Activated CD4-positive, alpha-beta T cell treated with anti-CD3 and anti-CD28 coated beads, Interleukin-2, amount 50 U/mL, for 16 hours (primary cell): ENCODE measurements around the gene DNAH6.

Experiments used
- DNase-seq: peaks from one replicate; pipeline ENCODE4 v3.0.0-alpha.2; 2020

DNAH6 gene

GRCh38 chr2:84701880-84702279 is 185.6 kb downstream of the DNAH6 start:
- no peak for DNase-seq

GRCh38 chr2:84702941-84703340 is 186.6 kb downstream of the DNAH6 start:
- DNase-seq: no peak

GRCh38 chr2:84703831-84704230 is 187.5 kb downstream of the DNAH6 start:
- DNase-seq: no peak

GRCh38 chr2:84704505-84705244 is 188.4 kb downstream of the DNAH6 start:
- no peak for DNase-seq

GRCh38 chr2:84705858-84706257 is 189.6 kb downstream of the DNAH6 start:
- no peak for DNase-seq

GRCh38 chr2:84708442-84708841 is 192.1 kb downstream of the DNAH6 start:
- no peak for DNase-seq

GRCh38 chr2:84711651-84712050 is 195.4 kb downstream of the DNAH6 start:
- no peak for DNase-seq

- DNase-seq: no peak
Observed at GRCh38 chr2:84713441-84713840, 197.1 kb downstream of the DNAH6 start.

- no peak for DNase-seq
Observed at GRCh38 chr2:84716564-84716963, 200.3 kb downstream of the DNAH6 start.

GRCh38 chr2:84717302-84717701 is 201.0 kb downstream of the DNAH6 start:
- no peak for DNase-seq

GRCh38 chr2:84719434-84719833 is 203.1 kb downstream of the DNAH6 start:
- DNase-seq: no peak

GRCh38 chr2:84723831-84724230 is 207.5 kb downstream of the DNAH6 start:
- DNase-seq: no peak

GRCh38 chr2:84725717-84726116 is 209.4 kb downstream of the DNAH6 start:
- DNase-seq: no peak

GRCh38 chr2:84727315-84727714 is 211.0 kb downstream of the DNAH6 start:
- DNase-seq: no peak

GRCh38 chr2:84729224-84729623 is 212.9 kb downstream of the DNAH6 start:
- no peak for DNase-seq

GRCh38 chr2:84731185-84731584 is 214.9 kb downstream of the DNAH6 start:
- DNase-seq: no peak

- DNase-seq: no peak
Observed at GRCh38 chr2:84732897-84733778, 216.8 kb downstream of the DNAH6 start.

- no peak for DNase-seq
Observed at GRCh38 chr2:84735389-84735788, 219.1 kb downstream of the DNAH6 start.

- DNase-seq: peak; percentile 21
Observed at GRCh38 chr2:84741182-84741822, 225.0 kb downstream of the DNAH6 start.

GRCh38 chr2:84748341-84748740 is 232.0 kb downstream of the DNAH6 start:
- no peak for DNase-seq

- no peak for DNase-seq
Observed at GRCh38 chr2:84749442-84749841, 233.1 kb downstream of the DNAH6 start.

GRCh38 chr2:84755096-84755495 is 238.8 kb downstream of the DNAH6 start:
- DNase-seq: no peak

- no peak for DNase-seq
Observed at GRCh38 chr2:84757648-84758047, 241.3 kb downstream of the DNAH6 start.

- no peak for DNase-seq
Observed at GRCh38 chr2:84766791-84767190, 250.5 kb downstream of the DNAH6 start.
